HG02885 (cell line): ENCODE data around the gene BUB1B.

Source experiments
- ATAC-seq: cut with Tn5 transposase; IDR thresholded peaks from one replicate; pipeline ENCODE4 v1.9.1; 2021; ENCODE audit warnings: mild to moderate bottlenecking; ENCODE audit not compliant: unreplicated experiment, poor library complexity

The BUB1B gene

GRCh38 chr15:40238532-40239403 lies 77.9 kb downstream of the BUB1B start, which contains the start of gene PAK6:
Gene PAK6 (plus strand): TSS chr15:40239063. CDS start chr15:40264786, 25,723 bp downstream.
- no peak for ATAC-seq

GRCh38 chr15:40239404-40239692 lies 78.5 kb downstream of the BUB1B start:
- ATAC-seq, result no peak

GRCh38 chr15:40239693-40240618 lies 79.1 kb downstream of the BUB1B start:
- ATAC-seq, result no peak

- no peak for ATAC-seq
Measured at GRCh38 chr15:40240619-40241221, 79.9 kb downstream of the BUB1B start.

- no peak for ATAC-seq
Measured at GRCh38 chr15:40241269-40242212, 80.7 kb downstream of the BUB1B start.

GRCh38 chr15:40242213-40242599 lies 81.3 kb downstream of the BUB1B start:
- no peak for ATAC-seq

GRCh38 chr15:40242601-40243000 lies 81.7 kb downstream of the BUB1B start:
- ATAC-seq, result no peak

GRCh38 chr15:40243126-40243810 lies 82.4 kb downstream of the BUB1B start:
- no peak for ATAC-seq

- no peak for ATAC-seq
Measured at GRCh38 chr15:40244961-40245523, 84.2 kb downstream of the BUB1B start.

GRCh38 chr15:40245666-40246450 lies 85.0 kb downstream of the BUB1B start:
- ATAC-seq, result no peak

- no peak for ATAC-seq
Measured at GRCh38 chr15:40246496-40247280, 85.8 kb downstream of the BUB1B start.

- ATAC-seq, result no peak
Measured at GRCh38 chr15:40247406-40247971, 86.6 kb downstream of the BUB1B start.

- no peak for ATAC-seq
Measured at GRCh38 chr15:40248006-40248783, 87.3 kb downstream of the BUB1B start.

GRCh38 chr15:40249477-40250303 lies 88.8 kb downstream of the BUB1B start:
- no peak for ATAC-seq

GRCh38 chr15:40250304-40250656 lies 89.4 kb downstream of the BUB1B start:
- no peak for ATAC-seq
